Astrocyte of the cerebellum (primary cell): ENCODE measurements around the gene DOCK8.
"Not testable (repeated sequence)": the region's sequence is repeated elsewhere in the genome, so short reads cannot be mapped to it uniquely, and the experiment has no call there.

Source experiments
- DNase-seq: peaks from one replicate; pipeline ENCODE4 v3.0.0-alpha.2; 2011; ENCODE audit warnings: low read depth
- H3K4me3 ChIP-seq: 2 replicates; pipeline ENCODE4 v1.5.1; 2011; ENCODE audit warnings: mild to moderate bottlenecking, low read depth, low read length, moderate library complexity
- in situ Hi-C: cut with HindIII; loops from 2 replicates; pipeline ENCODE4 v1.10.0; 2017; ENCODE audit warnings: low sequenced_read_pairs
- TF ChIP-seq, protein P1 (sequence below): IDR thresholded peaks from 2 replicates; pipeline ENCODE4 v1.5.1; 2012; ENCODE audit warnings: low read length, low read depth, moderate library complexity, mild to moderate bottlenecking; ENCODE audit errors: missing control alignments

Gene DOCK8

DNA sequence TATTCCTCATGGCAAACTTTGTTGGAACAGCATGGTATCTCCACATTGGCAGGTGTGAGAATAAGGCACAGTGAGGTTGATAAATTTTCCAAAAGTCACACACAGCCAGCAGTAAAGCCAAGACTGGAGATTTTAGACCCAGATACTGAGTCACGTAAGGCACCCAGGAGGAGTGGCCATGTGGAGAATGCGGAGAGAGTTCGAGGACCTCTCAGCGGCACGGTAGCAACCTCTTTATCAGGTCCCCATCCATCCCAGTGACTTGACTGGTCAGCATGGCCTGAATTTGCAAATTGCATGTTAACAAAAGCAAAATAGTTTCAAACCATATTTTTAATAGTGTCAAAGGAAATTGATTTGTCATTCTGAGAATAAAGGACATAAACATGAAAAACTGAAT is 183.4 kb downstream of the DOCK8 start:
- in situ Hi-C loops, result no loop called here
- TF ChIP-seq, protein P1, sequence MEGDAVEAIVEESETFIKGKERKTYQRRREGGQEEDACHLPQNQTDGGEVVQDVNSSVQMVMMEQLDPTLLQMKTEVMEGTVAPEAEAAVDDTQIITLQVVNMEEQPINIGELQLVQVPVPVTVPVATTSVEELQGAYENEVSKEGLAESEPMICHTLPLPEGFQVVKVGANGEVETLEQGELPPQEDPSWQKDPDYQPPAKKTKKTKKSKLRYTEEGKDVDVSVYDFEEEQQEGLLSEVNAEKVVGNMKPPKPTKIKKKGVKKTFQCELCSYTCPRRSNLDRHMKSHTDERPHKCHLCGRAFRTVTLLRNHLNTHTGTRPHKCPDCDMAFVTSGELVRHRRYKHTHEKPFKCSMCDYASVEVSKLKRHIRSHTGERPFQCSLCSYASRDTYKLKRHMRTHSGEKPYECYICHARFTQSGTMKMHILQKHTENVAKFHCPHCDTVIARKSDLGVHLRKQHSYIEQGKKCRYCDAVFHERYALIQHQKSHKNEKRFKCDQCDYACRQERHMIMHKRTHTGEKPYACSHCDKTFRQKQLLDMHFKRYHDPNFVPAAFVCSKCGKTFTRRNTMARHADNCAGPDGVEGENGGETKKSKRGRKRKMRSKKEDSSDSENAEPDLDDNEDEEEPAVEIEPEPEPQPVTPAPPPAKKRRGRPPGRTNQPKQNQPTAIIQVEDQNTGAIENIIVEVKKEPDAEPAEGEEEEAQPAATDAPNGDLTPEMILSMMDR, result no peak

DNA sequence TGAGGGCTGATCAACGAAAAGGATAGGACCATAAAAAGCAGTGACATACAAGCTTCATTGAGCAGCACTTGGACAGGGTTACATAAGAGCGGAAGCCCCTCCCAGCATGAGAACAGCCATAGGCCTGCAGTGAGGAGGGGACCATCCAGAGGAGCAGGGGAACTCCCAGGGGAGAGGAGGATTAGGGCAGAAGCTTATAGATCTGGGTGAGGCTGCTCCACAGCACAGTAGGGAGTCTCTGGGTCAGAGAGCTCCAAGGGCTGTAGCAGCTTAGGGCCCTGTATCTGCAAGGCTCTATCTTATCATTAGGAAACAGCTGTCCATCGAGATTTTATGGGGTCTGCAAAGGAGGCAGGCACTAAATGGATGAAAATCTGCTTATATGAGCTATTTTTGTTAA is 186.6 kb downstream of the DOCK8 start:
- in situ Hi-C loops, result no loop called here
- no peak for DNase-seq
- TF ChIP-seq, protein P1, result no peak
- no peak overlapping the region for H3K4me3 ChIP-seq

More for the DNA sequence above, 183.4 kb downstream of the DOCK8 start:
- no peak overlapping the region for H3K4me3 ChIP-seq
- no peak for DNase-seq

DNA sequence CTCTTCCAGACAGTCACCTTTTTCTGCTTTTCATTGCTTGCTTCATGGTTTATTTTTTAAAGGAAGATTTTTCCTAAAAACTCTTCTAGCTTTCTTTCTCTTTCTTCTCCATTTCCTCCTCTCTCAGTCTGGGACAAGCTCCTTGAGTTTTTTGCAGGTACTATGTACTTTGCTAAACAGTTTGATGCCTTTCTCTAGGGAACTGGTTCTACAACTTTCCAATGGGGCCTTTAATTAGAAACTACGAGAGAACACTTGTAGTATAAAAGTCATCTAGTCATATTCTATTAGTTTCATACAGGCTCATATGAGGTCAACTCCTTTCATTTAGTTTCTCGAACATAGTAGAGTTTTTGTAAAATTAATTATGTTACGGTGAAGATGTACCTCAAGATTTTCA is 189.6 kb downstream of the DOCK8 start:
- in situ Hi-C loops, result no loop called here
- TF ChIP-seq, protein P1, result no peak
- no peak for DNase-seq
- H3K4me3 ChIP-seq, result no peak overlapping the region

DNA sequence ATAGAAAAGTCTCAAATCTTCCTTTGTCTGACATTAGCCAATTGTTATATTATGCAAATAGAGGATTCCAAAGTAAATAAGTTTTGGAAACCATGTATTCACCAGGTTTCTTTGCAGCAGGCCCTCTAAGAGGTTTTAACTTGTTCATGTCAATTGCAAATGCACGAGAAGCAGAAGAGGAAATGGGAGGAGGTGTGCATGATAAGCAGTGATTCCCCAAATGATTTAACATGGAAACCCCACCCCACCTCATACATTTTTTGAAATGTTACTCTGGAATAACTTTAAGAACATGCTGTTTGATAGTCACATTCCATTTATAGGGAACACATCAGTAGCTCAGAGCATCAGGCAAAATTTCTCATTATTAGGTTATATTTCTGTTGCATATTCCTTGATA is 190.7 kb downstream of the DOCK8 start:
- in situ Hi-C loops, result no loop called here
- TF ChIP-seq, protein P1, result no peak
- no peak overlapping the region for H3K4me3 ChIP-seq

DNA sequence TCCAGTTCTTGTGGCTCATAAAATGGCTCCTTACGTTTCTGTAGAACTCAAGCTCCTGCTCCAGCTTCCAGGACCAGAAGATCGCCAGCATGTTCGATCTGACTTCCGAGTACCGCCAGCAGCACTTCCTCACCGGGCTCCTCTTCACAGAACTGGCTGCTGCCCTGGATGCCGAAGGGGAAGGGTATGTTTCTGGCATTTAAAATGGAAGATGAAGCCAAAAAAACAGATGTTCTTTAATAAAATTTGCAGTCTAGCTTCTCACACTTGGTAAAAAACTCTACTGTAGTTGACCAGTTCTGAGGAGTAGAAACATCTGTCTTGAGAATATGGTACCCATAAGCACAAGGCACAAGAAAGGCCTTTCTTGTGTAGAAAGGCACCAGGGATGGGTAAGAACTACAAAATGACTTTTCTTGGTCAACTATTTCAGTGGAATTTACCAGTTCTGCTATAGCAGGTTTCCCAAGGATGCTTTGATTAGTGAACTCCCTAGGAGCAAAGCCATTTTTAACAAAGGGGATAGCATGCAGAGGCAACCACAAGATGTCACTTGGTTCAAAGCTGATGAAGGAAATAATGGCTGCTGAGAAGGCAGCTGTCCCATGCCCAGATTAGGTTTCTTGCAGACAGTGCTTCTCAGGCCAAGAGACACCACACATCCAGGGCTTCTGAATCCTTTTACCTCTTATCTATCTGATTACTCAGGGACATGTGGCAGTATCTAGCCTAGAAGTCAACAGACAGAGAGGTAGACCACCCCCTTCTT is 192.4 kb downstream of the DOCK8 start:
- TF ChIP-seq, protein P1, result no peak
- DNase-seq, result no peak
- in situ Hi-C loops, result no loop called here
- no peak overlapping the region for H3K4me3 ChIP-seq

More for the DNA sequence above, 190.7 kb downstream of the DOCK8 start:
- no peak for DNase-seq

DNA sequence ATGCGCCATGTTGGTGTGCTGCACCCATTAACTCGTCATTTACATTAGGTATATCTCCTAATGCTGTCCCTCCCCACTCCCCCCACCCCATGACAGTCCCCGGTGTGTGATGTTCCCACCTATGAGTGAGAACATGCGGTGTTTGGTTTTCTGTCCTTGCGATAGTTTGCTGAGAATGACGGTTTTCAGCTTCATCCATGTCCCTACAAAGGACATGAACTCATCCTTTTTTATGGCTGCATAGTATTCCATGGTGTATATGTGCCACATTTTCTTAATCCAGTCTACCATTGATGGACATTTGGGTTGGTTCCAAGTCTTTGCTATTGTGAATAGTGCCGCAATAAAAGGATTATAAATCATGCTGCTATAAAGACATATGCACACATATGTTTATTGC is 195.0 kb downstream of the DOCK8 start:
- in situ Hi-C loops, DNase-seq, H3K4me3 ChIP-seq: not testable (repeated sequence)

DNA sequence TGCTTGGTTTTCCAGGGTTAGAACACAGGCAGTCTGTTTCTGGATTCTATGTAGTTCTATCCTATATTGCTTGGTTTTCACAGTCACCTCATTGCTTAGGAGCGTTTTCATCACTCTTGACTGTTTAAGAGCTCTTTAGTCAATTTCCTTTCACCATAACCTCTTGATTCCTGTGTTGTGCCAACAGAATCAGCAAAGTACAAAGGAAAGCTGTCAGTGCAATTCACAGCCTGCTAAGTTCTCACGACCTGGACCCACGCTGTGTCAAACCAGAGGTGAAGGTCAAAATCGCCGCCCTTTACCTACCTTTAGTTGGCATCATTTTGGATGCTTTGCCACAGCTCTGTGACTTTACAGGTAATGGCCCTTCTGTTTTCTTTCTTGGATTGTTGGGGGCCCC is 199.9 kb downstream of the DOCK8 start:
- H3K4me3 ChIP-seq, result no peak overlapping the region
- TF ChIP-seq, protein P1, result no peak
- in situ Hi-C loops, result no loop called here
- no peak for DNase-seq
